Sigmoid colon (tissue), 4 donors: ENCODE measurements around the gene CHTOP.

ENCODE experiments used
- EP300 ChIP-seq, 4 donors: sonication (generic); formaldehyde crosslinking; IDR thresholded peaks; one replicate each; pipeline ENCODE4 v1.6.1; 2017; ENCODE audit warnings: antibody characterized with exemption in 4 of 4
- POLR2A ChIP-seq, 2 donors: fragments of 450-650 bp; IDR thresholded peaks; one replicate each; pipeline ENCODE4 v1.6.1; 2016; ENCODE audit warnings: antibody characterized with exemption in 2 of 2, mild to moderate bottlenecking in 2 of 2, moderate library complexity in 2 of 2
- POLR2AphosphoS5 ChIP-seq, 4 donors: sonication (generic); formaldehyde crosslinking; IDR thresholded peaks; one replicate each; pipeline ENCODE4 v1.6.1; 2017; ENCODE audit warnings: antibody characterized with exemption in 4 of 4
- TF ChIP-seq, protein P1 (sequence below), 4 experiments: fragments of 450-650 bp in 3 of 4; fragments of 200-600 bp in 1 of 4; IDR thresholded peaks; one replicate each; pipeline ENCODE4 v1.5.1; 2016 to 2019; ENCODE audit warnings: antibody characterized with exemption in 4 of 4, mild to moderate bottlenecking in 3 of 4, moderate library complexity in 2 of 4

DNA sequence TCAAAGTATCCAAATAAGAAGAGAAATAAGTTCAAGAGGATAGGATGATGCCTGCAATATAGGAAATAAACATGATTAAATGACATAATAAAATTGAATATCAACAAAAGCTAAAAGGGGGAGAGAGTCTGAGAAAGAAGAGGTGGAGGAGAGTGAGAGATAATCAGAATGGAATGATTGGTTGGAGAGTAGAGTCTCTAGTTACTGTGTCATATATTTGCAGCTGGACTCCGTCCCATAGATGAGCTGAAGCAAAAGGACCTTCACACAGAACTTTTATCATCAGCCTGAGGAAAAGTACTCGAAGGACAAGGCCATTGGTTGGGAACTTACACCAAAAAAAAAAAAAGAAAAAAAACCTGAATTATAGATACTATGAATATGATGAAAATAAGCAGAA, 45.4 kb upstream of the CHTOP start:
- TF ChIP-seq, protein P1, sequence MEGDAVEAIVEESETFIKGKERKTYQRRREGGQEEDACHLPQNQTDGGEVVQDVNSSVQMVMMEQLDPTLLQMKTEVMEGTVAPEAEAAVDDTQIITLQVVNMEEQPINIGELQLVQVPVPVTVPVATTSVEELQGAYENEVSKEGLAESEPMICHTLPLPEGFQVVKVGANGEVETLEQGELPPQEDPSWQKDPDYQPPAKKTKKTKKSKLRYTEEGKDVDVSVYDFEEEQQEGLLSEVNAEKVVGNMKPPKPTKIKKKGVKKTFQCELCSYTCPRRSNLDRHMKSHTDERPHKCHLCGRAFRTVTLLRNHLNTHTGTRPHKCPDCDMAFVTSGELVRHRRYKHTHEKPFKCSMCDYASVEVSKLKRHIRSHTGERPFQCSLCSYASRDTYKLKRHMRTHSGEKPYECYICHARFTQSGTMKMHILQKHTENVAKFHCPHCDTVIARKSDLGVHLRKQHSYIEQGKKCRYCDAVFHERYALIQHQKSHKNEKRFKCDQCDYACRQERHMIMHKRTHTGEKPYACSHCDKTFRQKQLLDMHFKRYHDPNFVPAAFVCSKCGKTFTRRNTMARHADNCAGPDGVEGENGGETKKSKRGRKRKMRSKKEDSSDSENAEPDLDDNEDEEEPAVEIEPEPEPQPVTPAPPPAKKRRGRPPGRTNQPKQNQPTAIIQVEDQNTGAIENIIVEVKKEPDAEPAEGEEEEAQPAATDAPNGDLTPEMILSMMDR (IDR thresholded peaks at IDR 0.05), result no peak
- no peak for TF ChIP-seq EP300 (IDR thresholded peaks at IDR 0.05)
- no peak for TF ChIP-seq POLR2A (IDR thresholded peaks at IDR 0.05)
- no peak for TF ChIP-seq POLR2AphosphoS5 (IDR thresholded peaks at IDR 0.05)
